ENCODE data around the gene EXT2. TPM values are rescaled to one million over a fixed set of nuclear protein-coding genes. Genes with fewer than 3 reads are reported as not detected.

Gene EXT2
- total RNA-seq, 2 donors from 2014 or later, result 41.6 to 45.7 TPM

- H3K4me3 Mint-ChIP-seq, result no peak overlapping the region
- DNase-seq (ENCODE audit: low spot score) (no peak), ATAC-seq (no peak)
- no peaks in the 10 kb centered on the region for H3K27me3 Mint-ChIP-seq
- no peaks in the 10 kb centered on the region for H3K9me3 Mint-ChIP-seq
- peaks cover 38% of the 10 kb centered on the region for H3K36me3 Mint-ChIP-seq
- peaks cover 0 to 8% of the 10 kb centered on the region in 2 donors for H3K4me1 Mint-ChIP-seq (ENCODE audit: low read depth in 2 of 2)
- no peak overlapping the region for H3K27ac Mint-ChIP-seq
Observed at GRCh38 chr11:44130751-44131150, 35.3 kb downstream of the EXT2 start.

- Mint-ChIP-seq H3K4me3 (no peak overlapping the region), H3K27ac (no peak overlapping the region), H3K36me3 (peaks cover 26% of the 10 kb centered on the region), H3K9me3 (no peaks in the 10 kb centered on the region), H3K4me1 (ENCODE audit: low read depth in 2 of 2) (peaks cover 0 to 12% of the 10 kb centered on the region in 2 donors), H3K27me3 (no peaks in the 10 kb centered on the region)
- DNase-seq (ENCODE audit: low spot score) (no peak), ATAC-seq (no peak)
Observed at GRCh38 chr11:44133335-44133946, 38.0 kb downstream of the EXT2 start.

DNA sequence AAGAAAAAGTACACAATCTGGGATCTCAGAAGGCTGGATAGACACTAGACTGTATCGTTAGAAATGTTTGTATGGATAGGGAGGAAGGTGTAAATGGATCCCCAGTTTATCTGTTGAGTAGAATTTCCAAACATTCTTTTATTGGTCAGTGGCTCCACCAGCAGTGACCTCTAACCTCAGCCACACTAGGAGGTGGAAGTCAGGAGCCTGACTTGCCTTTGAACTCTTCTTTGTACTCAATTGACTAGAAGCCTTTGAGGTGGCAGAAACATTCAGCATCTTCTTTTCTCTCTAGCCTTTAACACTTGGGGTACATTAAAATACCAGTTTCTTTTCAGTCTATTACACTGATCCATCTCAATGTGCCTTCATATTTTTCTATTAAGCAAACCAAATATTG is 39.1 kb downstream of the EXT2 start:
- H3K4me1 Mint-ChIP-seq (ENCODE audit: low read depth in 2 of 2), result peaks cover 0 to 7% of the 10 kb centered on the region in 2 donors
- H3K9me3 Mint-ChIP-seq, result no peaks in the 10 kb centered on the region
- no peaks in the 10 kb centered on the region for H3K27me3 Mint-ChIP-seq
- ATAC-seq (no peak), DNase-seq (ENCODE audit: low spot score) (no peak)
- H3K27ac Mint-ChIP-seq, result no peak overlapping the region
- H3K4me3 Mint-ChIP-seq, result no peak overlapping the region
- H3K36me3 Mint-ChIP-seq, result peaks cover 19% of the 10 kb centered on the region

DNA sequence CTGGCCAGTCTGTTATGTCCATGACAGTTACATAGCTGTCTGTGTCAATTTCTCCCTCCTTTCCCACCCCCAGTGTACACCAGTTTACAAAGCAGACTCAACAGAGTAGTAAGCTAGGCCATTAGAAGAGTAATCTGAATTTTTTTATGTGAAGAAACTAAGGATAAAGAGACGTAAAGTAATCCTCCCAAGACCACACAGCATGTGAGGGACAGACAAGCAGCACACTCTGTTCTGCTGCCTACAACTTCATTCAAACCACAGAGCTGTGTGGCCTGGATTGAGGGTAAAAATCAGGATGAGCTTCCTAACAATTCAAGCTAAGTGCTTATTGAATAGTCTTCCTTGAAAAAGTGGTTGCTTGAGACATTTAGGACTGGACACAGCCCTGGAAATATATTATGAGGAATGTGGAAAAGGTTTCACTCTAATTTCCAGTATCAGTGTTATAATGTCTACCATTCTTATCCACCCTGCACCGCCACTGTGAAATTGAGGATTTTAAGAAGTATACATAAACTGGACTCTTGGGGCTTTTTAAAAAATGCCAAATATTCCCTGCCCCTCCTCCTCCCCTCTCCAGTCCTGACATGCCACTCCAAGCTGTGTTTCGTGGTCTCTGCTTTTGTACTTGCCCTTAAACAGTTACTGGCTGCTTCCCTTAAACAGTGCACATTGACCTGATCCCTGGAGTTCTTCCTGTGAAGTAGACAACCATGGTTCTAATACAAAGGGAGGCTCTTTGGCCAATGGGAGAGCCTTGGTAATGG is 40.9 kb downstream of the EXT2 start:
- no peak overlapping the region for H3K4me3 Mint-ChIP-seq
- H3K4me1 Mint-ChIP-seq (ENCODE audit: low read depth in 2 of 2), result peaks cover 0 to 4% of the 10 kb centered on the region in 2 donors
- no peaks in the 10 kb centered on the region for H3K27me3 Mint-ChIP-seq
- ATAC-seq (no peak), DNase-seq (ENCODE audit: low spot score) (no peak)
- no peak overlapping the region for H3K27ac Mint-ChIP-seq
- peaks cover 13% of the 10 kb centered on the region for H3K36me3 Mint-ChIP-seq
- no peaks in the 10 kb centered on the region for H3K9me3 Mint-ChIP-seq

DNA sequence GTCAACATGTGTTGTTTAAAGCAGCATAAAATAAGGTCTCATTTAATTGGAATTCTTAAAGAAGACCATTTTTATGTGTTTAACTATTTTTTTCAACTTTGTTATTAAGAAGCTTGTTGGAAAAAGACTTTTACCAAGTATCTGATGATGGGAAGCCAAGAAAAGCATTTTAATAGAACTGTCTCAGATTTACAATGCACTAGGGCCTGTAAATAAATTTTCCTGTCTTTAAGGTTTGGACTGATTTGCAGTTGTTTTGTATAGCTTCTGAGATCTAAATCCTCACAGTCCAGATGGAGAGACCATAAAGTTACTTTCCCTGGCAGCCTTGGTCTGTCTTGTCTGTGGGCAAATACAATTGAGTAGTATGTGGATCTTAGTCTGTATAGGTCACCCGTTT is 41.6 kb downstream of the EXT2 start:
- no peak overlapping the region for H3K4me3 Mint-ChIP-seq
- H3K9me3 Mint-ChIP-seq, result no peaks in the 10 kb centered on the region
- peaks cover 13% of the 10 kb centered on the region for H3K36me3 Mint-ChIP-seq
- no peak for DNase-seq (ENCODE audit: low spot score)
- no peak for ATAC-seq
- H3K27ac Mint-ChIP-seq, result no peak overlapping the region
- H3K4me1 Mint-ChIP-seq (ENCODE audit: low read depth in 2 of 2), result peaks cover 0 to 4% of the 10 kb centered on the region in 2 donors
- H3K27me3 Mint-ChIP-seq, result no peaks in the 10 kb centered on the region

DNA sequence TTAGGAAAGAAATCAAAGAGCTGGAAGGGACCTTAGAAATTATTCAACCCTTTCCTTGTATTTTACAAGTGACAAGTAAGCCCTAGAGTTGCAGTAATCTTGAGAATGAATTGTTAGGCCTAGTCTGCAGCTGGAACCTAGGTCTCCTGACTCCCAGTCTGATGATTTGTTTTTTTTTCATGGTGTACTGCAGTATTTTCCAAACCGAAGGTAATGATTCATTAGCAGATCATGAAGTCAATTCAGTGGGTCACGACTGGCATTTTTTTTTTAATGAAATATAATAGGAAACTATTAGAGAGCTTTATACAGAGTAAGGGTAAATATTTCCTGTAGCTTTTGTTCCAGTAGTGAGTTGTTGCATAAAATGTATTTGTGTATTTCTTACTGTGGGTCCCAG is 42.8 kb downstream of the EXT2 start:
- ATAC-seq (no peak), DNase-seq (ENCODE audit: low spot score) (no peak)
- peaks cover 8% of the 10 kb centered on the region for H3K36me3 Mint-ChIP-seq
- no peak overlapping the region for H3K4me3 Mint-ChIP-seq
- no peaks in the 10 kb centered on the region for H3K27me3 Mint-ChIP-seq
- H3K4me1 Mint-ChIP-seq (ENCODE audit: low read depth in 2 of 2), result peaks cover 0 to 4% of the 10 kb centered on the region in 2 donors
- H3K27ac Mint-ChIP-seq, result peak overlapping the region in 1 of 2 donors; percentile 7
- no peaks in the 10 kb centered on the region for H3K9me3 Mint-ChIP-seq

- Mint-ChIP-seq H3K4me3 (no peak overlapping the region), H3K4me1 (ENCODE audit: low read depth in 2 of 2) (peaks cover 0 to 4% of the 10 kb centered on the region in 2 donors), H3K9me3 (no peaks in the 10 kb centered on the region), H3K27ac (no peak overlapping the region), H3K27me3 (no peaks in the 10 kb centered on the region), H3K36me3 (peaks cover 6% of the 10 kb centered on the region)
- ATAC-seq (no peak), DNase-seq (ENCODE audit: low spot score) (no peak)
Observed at GRCh38 chr11:44138980-44139379, 43.5 kb downstream of the EXT2 start.

DNA sequence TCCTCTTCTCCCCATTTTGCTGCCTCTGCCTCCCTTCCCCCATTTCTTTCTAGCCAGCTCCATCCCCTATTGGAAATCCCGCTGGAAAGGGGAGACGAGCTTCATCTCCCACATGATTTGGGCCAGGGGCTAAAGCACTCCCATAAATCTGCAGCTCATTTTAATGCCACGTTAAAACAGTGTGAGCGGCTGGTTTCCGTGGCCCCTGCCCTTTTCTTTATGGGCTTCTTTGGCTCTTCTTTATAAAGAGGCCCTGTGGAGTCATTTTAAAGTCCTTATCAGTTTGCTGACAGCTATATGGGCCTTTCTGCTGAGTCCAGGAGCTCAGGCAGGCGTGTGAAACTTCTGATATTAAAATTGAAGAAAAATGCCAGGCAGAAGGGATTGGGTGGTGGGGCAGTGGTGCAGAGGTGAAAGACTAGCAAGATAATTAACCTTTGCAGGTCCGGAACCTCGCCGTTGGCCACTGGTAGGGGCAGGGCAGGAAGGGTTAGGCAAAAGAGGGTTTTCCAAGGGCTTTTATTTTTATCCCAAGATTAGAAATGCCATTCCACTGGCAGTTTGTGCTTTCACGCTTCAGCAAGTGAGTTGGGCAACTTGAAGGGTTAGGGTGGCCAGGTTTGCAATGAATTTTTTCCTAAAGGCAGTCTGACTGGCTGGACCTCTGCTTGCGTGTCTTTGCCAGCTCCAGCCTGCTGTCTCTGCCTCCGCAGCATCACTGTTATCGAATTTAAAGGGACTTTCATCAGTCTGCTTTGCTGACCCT is 44.3 kb downstream of the EXT2 start:
- Mint-ChIP-seq H3K36me3 (no peaks in the 10 kb centered on the region), H3K9me3 (no peaks in the 10 kb centered on the region), H3K4me1 (ENCODE audit: low read depth in 2 of 2) (peaks cover 0 to 4% of the 10 kb centered on the region in 2 donors), H3K27ac (no peak overlapping the region), H3K4me3 (no peak overlapping the region), H3K27me3 (no peaks in the 10 kb centered on the region)
- ATAC-seq (no peak), DNase-seq (ENCODE audit: low spot score) (no peak)

- no peak for DNase-seq (ENCODE audit: low spot score)
- Mint-ChIP-seq H3K27me3 (no peaks in the 10 kb centered on the region), H3K27ac (no peak overlapping the region), H3K4me3 (no peak overlapping the region), H3K36me3 (no peaks in the 10 kb centered on the region), H3K4me1 (ENCODE audit: low read depth in 2 of 2) (peaks cover 0 to 4% of the 10 kb centered on the region in 2 donors), H3K9me3 (no peaks in the 10 kb centered on the region)
- ATAC-seq, result no peak
Observed at GRCh38 chr11:44140372-44140771, 44.9 kb downstream of the EXT2 start.

- DNase-seq (ENCODE audit: low spot score) (no peak), ATAC-seq (no peak)
- peaks cover 0 to 4% of the 10 kb centered on the region in 2 donors for H3K4me1 Mint-ChIP-seq (ENCODE audit: low read depth in 2 of 2)
- H3K27me3 Mint-ChIP-seq, result no peaks in the 10 kb centered on the region
- no peak overlapping the region for H3K4me3 Mint-ChIP-seq
- H3K9me3 Mint-ChIP-seq, result no peaks in the 10 kb centered on the region
- no peak overlapping the region for H3K27ac Mint-ChIP-seq
- no peaks in the 10 kb centered on the region for H3K36me3 Mint-ChIP-seq
Observed at GRCh38 chr11:44140805-44141204, 45.3 kb downstream of the EXT2 start.

GRCh38 chr11:44143987-44144909 is 48.8 kb downstream of the EXT2 start:
- ATAC-seq, result no peak
- Mint-ChIP-seq H3K36me3 (no peaks in the 10 kb centered on the region), H3K27ac (no peak overlapping the region)

GRCh38 chr11:44145011-44145775 is 49.7 kb downstream of the EXT2 start:
- Mint-ChIP-seq H3K27ac (no peak overlapping the region), H3K4me3 (no peak overlapping the region), H3K9me3 (no peaks in the 10 kb centered on the region), H3K36me3 (peaks cover 8% of the 10 kb centered on the region), H3K4me1 (ENCODE audit: low read depth in 2 of 2) (peaks cover 0 to 7% of the 10 kb centered on the region in 2 donors), H3K27me3 (no peaks in the 10 kb centered on the region)
- ATAC-seq, result no peak
- no peak for DNase-seq (ENCODE audit: low spot score)

More at GRCh38 chr11:44143987-44144909, 48.8 kb downstream of the EXT2 start:
- DNase-seq (ENCODE audit: low spot score), result no peak
- Mint-ChIP-seq H3K4me3 (no peak overlapping the region), H3K27me3 (no peaks in the 10 kb centered on the region), H3K9me3 (no peaks in the 10 kb centered on the region), H3K4me1 (ENCODE audit: low read depth in 2 of 2) (no peaks in the 10 kb centered on the region)

- Mint-ChIP-seq H3K9me3 (no peaks in the 10 kb centered on the region), H3K4me3 (no peak overlapping the region), H3K27me3 (no peaks in the 10 kb centered on the region), H3K4me1 (ENCODE audit: low read depth in 2 of 2) (peaks cover 0 to 7% of the 10 kb centered on the region in 2 donors), H3K36me3 (peaks cover 19% of the 10 kb centered on the region), H3K27ac (no peak overlapping the region)
- ATAC-seq, result no peak
- DNase-seq (ENCODE audit: low spot score), result no peak
Observed at GRCh38 chr11:44146931-44147330, 51.5 kb downstream of the EXT2 start.

Measured in natural killer cell treated with Interleukin-12 subunit alpha and Interleukin-12 subunit beta and Interleukin-15 and Interleukin-18, amount 100 ng/mL, for 72 hours (primary cell).